Uterus (tissue), 4 donors: Measurements from ENCODE around the gene DHRS7B. TPM values are rescaled to one million over a fixed set of nuclear protein-coding genes. Genes with fewer than 3 reads are reported as not detected.

Experiments used
- DNase-seq, 2 donors: peaks; one replicate each; pipeline ENCODE4 v3.0.0-alpha.2; 2019 to 2020
- H3K27ac ChIP-seq, 2 donors: fragments of 200-600 bp; sonication (generic); 1 replicate in 1 of 2; 2 replicates in 1 of 2; pipeline ENCODE4 v1.5.1; 2016 to 2018
- H3K27me3 ChIP-seq, 2 donors: fragments of 200-600 bp; sonication (generic); one replicate each; pipeline ENCODE4 v1.5.1; 2018 to 2019; ENCODE audit warnings: control low read depth in 1 of 2
- H3K36me3 ChIP-seq, 2 donors: fragments of 200-600 bp; sonication (generic); one replicate each; pipeline ENCODE4 v1.5.1; 2019; ENCODE audit warnings: control low read depth in 1 of 2
- H3K4me1 ChIP-seq, 2 donors: fragments of 200-600 bp; sonication (generic); one replicate each; pipeline ENCODE4 v1.5.1; 2018 to 2019; ENCODE audit warnings: control low read depth in 1 of 2
- H3K4me3 ChIP-seq, 2 donors: fragments of 200-600 bp; sonication (generic); 1 replicate in 1 of 2; 2 replicates in 1 of 2; pipeline ENCODE4 v1.5.1; 2018 to 2019; ENCODE audit warnings: mild to moderate bottlenecking in 1 of 2
- H3K9me3 ChIP-seq, 2 donors: fragments of 200-600 bp; sonication (generic); one replicate each; pipeline ENCODE4 v1.5.1; 2019; ENCODE audit warnings: control low read depth in 1 of 2
- POLR2A ChIP-seq, 2 donors: fragments of 450-650 bp; IDR thresholded peaks; one replicate each; pipeline ENCODE4 v1.6.1; 2016; ENCODE audit warnings: antibody characterized with exemption in 2 of 2, mild to moderate bottlenecking in 1 of 2, moderate library complexity in 1 of 2
- intact Hi-C: fragments of 100-400 bp; cut with DNase I; formaldehyde crosslinking; loops from one replicate; pipeline ENCODE4 v1.15.1; 2023; ENCODE audit warnings: low total_unique reads
- total RNA-seq, 4 donors: library from RNA; depleted of rRNA in 3 of 4; stranded (reverse); fragments of >200 nt in 3 of 4; gene quantifications; one replicate each; pipeline versions ENCODE4 v1.1.0 to v1.2.4, GENCODE V29; 2014 to 2023
- TF ChIP-seq, protein P1 (sequence below), 4 experiments: fragments of 200-600 bp in 2 of 4; fragments of 450-650 bp in 2 of 4; sonication (generic) in 2 of 4; IDR thresholded peaks; one replicate each; pipeline ENCODE4 v1.5.1; 2016 to 2019; ENCODE audit warnings: antibody characterized with exemption in 4 of 4, mild to moderate bottlenecking in 2 of 4, moderate library complexity in 1 of 4
- donor health status: DM: yes; HTN: yes; CAD: no.

DHRS7B gene
- total RNA-seq, 4 donors from 2014 or later = 21.5 to 42.6 (median 30.0) TPM

DNA sequence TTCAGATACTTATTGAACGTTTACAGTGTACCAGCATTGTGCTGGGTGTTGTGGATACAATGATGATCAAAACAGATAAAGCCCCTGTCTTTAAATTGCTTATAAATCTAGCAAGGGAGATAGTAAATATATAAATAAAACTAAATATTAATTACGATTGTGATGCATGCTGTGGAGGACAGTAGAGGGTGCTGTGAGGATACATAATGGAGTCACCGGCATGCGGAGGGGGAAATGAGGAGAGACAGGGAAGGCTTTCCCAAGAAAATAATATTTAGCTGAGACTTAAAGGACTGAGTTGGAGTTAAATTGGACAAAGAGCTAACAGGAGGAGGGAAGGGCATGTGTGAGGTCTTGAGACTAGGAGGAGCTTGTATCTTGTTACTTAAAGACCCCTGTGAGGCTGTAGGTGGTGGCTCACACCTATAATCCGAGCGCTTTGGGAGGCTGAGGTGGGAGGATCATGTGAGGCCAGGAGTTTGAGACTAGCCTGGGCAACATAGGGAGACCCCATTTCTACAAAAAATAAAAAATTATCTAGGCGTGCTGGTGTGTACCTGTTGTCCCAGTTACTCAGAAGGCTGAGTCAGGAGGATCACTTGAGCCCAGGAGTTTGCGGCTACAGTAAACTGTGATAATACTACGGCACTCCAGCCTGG lies 2.4 kb downstream of the DHRS7B start:
- TF ChIP-seq, protein P1, sequence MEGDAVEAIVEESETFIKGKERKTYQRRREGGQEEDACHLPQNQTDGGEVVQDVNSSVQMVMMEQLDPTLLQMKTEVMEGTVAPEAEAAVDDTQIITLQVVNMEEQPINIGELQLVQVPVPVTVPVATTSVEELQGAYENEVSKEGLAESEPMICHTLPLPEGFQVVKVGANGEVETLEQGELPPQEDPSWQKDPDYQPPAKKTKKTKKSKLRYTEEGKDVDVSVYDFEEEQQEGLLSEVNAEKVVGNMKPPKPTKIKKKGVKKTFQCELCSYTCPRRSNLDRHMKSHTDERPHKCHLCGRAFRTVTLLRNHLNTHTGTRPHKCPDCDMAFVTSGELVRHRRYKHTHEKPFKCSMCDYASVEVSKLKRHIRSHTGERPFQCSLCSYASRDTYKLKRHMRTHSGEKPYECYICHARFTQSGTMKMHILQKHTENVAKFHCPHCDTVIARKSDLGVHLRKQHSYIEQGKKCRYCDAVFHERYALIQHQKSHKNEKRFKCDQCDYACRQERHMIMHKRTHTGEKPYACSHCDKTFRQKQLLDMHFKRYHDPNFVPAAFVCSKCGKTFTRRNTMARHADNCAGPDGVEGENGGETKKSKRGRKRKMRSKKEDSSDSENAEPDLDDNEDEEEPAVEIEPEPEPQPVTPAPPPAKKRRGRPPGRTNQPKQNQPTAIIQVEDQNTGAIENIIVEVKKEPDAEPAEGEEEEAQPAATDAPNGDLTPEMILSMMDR (IDR thresholded peaks at IDR 0.05) = peak; percentile 48 to 60 (median 58)
- TF ChIP-seq POLR2A (IDR thresholded peaks at IDR 0.05) = no peak
- intact Hi-C loops = loop anchor here (10.0 kb wide), 1 partner anchor 146 kb away; no protein-coding TSS in a partner anchor
- no peak overlapping the region for H3K4me3 ChIP-seq
- no peaks in the 10 kb centered on the region for H3K27me3 ChIP-seq
- no peak overlapping the region for H3K27ac ChIP-seq
- no peaks in the 10 kb centered on the region for H3K4me1 ChIP-seq
- DNase-seq = peak; percentile 22 to 32
- H3K36me3 ChIP-seq = no peaks in the 10 kb centered on the region
- H3K9me3 ChIP-seq = no peaks in the 10 kb centered on the region

GRCh38 chr17:21131137-21131536 lies 4.4 kb downstream of the DHRS7B start:
- no peaks in the 10 kb centered on the region for H3K4me1 ChIP-seq
- H3K9me3 ChIP-seq = no peaks in the 10 kb centered on the region
- DNase-seq = no peak
- no peaks in the 10 kb centered on the region for H3K27me3 ChIP-seq
- H3K4me3 ChIP-seq = no peak overlapping the region
- H3K27ac ChIP-seq = no peak overlapping the region
- no peak for TF ChIP-seq POLR2A (IDR thresholded peaks at IDR 0.05)
- TF ChIP-seq, protein P1 (IDR thresholded peaks at IDR 0.05) = no peak
- no peaks in the 10 kb centered on the region for H3K36me3 ChIP-seq
- intact Hi-C loops = no loop called here

DNA sequence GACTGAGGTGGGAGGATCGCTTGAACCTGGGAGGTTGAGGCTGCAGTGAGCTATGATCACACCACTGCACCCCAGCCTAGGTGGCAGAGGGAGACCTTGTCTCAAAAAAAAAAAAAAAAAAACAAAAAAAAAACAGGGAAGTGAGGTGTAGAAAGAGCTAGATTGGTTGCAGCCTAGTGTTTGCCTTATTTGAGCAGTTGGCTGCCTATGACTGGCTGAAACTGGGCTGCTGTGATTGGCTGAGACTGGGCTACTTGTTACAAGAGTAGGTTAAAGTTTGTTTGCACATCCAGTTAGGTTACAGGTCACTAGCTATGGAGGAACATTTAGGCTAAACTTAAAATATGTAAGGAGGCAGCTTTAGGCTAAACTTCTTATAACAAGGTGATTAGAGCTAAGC lies 5.7 kb downstream of the DHRS7B start:
- no peaks in the 10 kb centered on the region for H3K9me3 ChIP-seq
- TF ChIP-seq, protein P1 (IDR thresholded peaks at IDR 0.05) = no peak
- no peak for TF ChIP-seq POLR2A (IDR thresholded peaks at IDR 0.05)
- no peak for DNase-seq
- H3K4me3 ChIP-seq = no peak overlapping the region
- H3K4me1 ChIP-seq = no peaks in the 10 kb centered on the region
- H3K36me3 ChIP-seq = no peaks in the 10 kb centered on the region
- intact Hi-C loops = no loop called here
- H3K27me3 ChIP-seq = no peaks in the 10 kb centered on the region
- no peak overlapping the region for H3K27ac ChIP-seq

DNA sequence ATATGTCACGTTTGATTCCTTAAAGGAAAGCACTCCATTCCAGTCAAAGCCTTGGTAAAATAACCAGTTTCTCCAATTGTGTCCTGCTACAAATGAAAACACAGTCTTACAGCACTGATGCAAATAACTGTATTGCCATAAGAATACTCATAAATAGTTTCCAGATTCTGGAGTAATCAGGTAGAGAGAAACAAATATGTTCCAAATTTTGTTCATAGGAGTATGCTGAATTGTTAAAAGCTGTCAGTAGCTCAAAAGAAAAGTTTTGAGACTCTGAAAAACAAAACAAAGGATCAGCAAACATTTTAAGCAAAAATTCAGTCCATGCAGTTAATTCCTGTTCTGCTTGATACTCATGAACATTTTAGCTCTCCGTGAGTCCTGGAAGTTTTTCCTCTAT lies 7.8 kb downstream of the DHRS7B start:
- no peak for DNase-seq
- Histone ChIP-seq H3K27me3 (no peaks in the 10 kb centered on the region), H3K4me3 (no peak overlapping the region), H3K4me1 (no peaks in the 10 kb centered on the region), H3K27ac (no peak overlapping the region), H3K36me3 (no peaks in the 10 kb centered on the region), H3K9me3 (no peaks in the 10 kb centered on the region)
- TF ChIP-seq, protein P1 (IDR thresholded peaks at IDR 0.05) = no peak
- TF ChIP-seq POLR2A (IDR thresholded peaks at IDR 0.05) = no peak
- intact Hi-C loops = no loop called here

- TF ChIP-seq, protein P1 (IDR thresholded peaks at IDR 0.05) = no peak
- TF ChIP-seq POLR2A (IDR thresholded peaks at IDR 0.05) = no peak
- DNase-seq = no peak
- Histone ChIP-seq H3K27me3 (no peaks in the 10 kb centered on the region), H3K4me3 (no peak overlapping the region), H3K9me3 (no peaks in the 10 kb centered on the region), H3K27ac (no peak overlapping the region), H3K4me1 (no peaks in the 10 kb centered on the region), H3K36me3 (no peaks in the 10 kb centered on the region)
- intact Hi-C loops = no loop called here
Measured at GRCh38 chr17:21140911-21141310, 14.1 kb downstream of the DHRS7B start.
